Neural crest cell (in vitro differentiated cells): ENCODE data around the gene PATE1. TPM values are rescaled to one million over a fixed set of nuclear protein-coding genes. Genes with fewer than 3 reads are reported as not detected.

ENCODE experiments used
- DNase-seq: peaks from one replicate; pipeline ENCODE4 v3.0.0; 2021; ENCODE audit warnings: low read depth, mixed read lengths, low spot score
- H3K27ac Mint-ChIP-seq: one replicate; pipeline ENCODE4 v1.8.0; 2021; ENCODE audit warnings: mild to moderate bottlenecking, mixed read lengths; ENCODE audit not compliant: unreplicated experiment
- H3K27me3 Mint-ChIP-seq: 2 replicates; pipeline ENCODE4 v1.8.0; 2021; ENCODE audit warnings: low read depth, mild to moderate bottlenecking, mixed read lengths
- H3K36me3 Mint-ChIP-seq: 2 replicates; pipeline ENCODE4 v1.8.0; 2021; ENCODE audit warnings: low read depth, mild to moderate bottlenecking, mixed read lengths
- H3K4me1 Mint-ChIP-seq: 2 replicates; pipeline ENCODE4 v1.8.0; 2021; ENCODE audit warnings: mixed read lengths
- H3K4me3 Mint-ChIP-seq: one replicate; pipeline ENCODE4 v1.8.0; 2021; ENCODE audit warnings: mild to moderate bottlenecking, mixed read lengths
- H3K9me3 Mint-ChIP-seq: 2 replicates; pipeline ENCODE4 v1.8.0; 2021; ENCODE audit warnings: mixed read lengths
- total RNA-seq: library from RNA; stranded (reverse); gene quantifications from 2 replicates; pipeline ENCODE4 v1.2.1, GENCODE V29; 2021
- TF ChIP-seq, protein P1 (sequence below): fragments of 200-600 bp; sonication (generic); conservative IDR thresholded peaks from 2 replicates; pipeline ENCODE4 v1.5.0; 2021; ENCODE audit warnings: antibody characterized with exemption, mild to moderate bottlenecking

PATE1 gene
- total RNA-seq, 1 donor from 2014 or later = not detected

DNA sequence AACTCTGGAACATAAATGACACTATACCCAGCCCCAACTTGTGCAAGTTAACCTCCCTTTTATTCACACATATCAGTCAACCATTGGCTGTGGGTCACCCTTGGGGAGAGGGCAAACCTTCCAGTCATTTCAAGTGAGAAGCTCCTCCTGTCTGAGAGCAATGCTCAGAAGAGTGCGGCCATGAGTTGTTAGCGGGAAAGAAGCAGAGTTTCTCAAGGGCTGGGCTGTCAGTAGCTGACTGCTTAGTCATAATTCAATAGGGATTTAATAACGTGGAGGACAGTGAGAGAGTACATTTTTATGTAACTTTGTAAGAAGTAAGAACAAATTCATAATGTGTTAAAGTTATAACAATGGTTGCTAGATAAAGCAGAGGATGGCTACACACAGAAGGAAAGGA lies 27.4 kb downstream of the PATE1 start:
- no peaks in the 10 kb centered on the region for H3K9me3 Mint-ChIP-seq
- H3K4me1 Mint-ChIP-seq = no peaks in the 10 kb centered on the region
- H3K27ac Mint-ChIP-seq = no peak overlapping the region
- TF ChIP-seq, protein P1, sequence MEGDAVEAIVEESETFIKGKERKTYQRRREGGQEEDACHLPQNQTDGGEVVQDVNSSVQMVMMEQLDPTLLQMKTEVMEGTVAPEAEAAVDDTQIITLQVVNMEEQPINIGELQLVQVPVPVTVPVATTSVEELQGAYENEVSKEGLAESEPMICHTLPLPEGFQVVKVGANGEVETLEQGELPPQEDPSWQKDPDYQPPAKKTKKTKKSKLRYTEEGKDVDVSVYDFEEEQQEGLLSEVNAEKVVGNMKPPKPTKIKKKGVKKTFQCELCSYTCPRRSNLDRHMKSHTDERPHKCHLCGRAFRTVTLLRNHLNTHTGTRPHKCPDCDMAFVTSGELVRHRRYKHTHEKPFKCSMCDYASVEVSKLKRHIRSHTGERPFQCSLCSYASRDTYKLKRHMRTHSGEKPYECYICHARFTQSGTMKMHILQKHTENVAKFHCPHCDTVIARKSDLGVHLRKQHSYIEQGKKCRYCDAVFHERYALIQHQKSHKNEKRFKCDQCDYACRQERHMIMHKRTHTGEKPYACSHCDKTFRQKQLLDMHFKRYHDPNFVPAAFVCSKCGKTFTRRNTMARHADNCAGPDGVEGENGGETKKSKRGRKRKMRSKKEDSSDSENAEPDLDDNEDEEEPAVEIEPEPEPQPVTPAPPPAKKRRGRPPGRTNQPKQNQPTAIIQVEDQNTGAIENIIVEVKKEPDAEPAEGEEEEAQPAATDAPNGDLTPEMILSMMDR = no peak
- H3K36me3 Mint-ChIP-seq = no peaks in the 10 kb centered on the region
- no peak overlapping the region for H3K4me3 Mint-ChIP-seq
- no peak for DNase-seq
- peaks cover 34% of the 10 kb centered on the region for H3K27me3 Mint-ChIP-seq

DNA sequence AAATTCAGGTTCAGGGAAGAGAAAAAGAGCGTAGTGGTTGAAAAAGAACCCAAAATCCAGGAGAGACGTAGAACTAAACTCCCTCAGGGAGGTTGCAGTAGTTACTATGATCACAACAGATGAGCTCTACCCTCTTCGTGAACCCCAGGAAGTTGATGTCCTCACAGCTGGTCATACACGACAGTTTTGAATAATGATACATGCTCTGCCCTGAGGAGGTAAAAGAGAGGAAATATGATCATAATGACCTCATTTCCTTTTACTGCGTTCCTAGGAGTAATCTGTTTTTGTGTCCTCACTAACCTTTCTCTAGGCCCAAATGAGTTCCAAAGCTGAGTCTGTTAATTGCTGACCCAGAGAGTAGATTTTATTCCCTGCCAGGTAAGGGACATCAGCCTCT lies 31.2 kb downstream of the PATE1 start:
- DNase-seq = no peak
- no peak overlapping the region for H3K4me3 Mint-ChIP-seq
- no peak overlapping the region for H3K27ac Mint-ChIP-seq
- H3K27me3 Mint-ChIP-seq = peaks cover 18% of the 10 kb centered on the region
- TF ChIP-seq, protein P1 = no peak
- no peaks in the 10 kb centered on the region for H3K36me3 Mint-ChIP-seq
- no peaks in the 10 kb centered on the region for H3K4me1 Mint-ChIP-seq
- H3K9me3 Mint-ChIP-seq = peaks cover 2% of the 10 kb centered on the region

DNA sequence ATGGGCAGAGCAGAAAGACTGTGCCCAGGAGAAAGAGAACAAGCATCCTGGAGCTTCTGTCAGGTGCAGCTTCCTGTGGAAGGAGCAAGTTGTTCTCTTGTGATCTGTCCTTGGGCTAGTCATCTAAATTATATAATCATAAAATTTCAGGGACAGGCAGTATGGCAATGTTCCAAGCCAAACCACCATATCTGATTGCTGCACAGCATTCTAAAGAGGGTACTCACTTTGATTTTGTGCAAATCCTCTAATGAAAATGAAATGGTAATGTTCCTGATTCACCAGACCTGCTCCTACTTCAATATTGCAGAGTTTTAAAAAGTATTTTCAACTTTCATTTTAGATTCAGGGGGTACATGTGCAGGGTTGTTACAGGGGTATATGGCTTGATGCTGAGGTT lies 32.6 kb downstream of the PATE1 start, which contains the start of gene PATE2:
TSS of gene PATE2 (minus strand) at position 101 of the 400 bp plus-strand sequence. CDS start at position 46, 55 bp downstream.
- DNase-seq = no peak
- Mint-ChIP-seq H3K4me3 (no peak within 1 kb of the TSS), H3K27me3 (peaks cover 13% of the 10 kb centered on the region), H3K4me1 (no peaks in the 10 kb centered on the region), H3K27ac (no peak within 1 kb of the TSS), H3K9me3 (peaks cover 2% of the 10 kb centered on the region), H3K36me3 (no peaks in the 10 kb centered on the region)
- TF ChIP-seq, protein P1 = no peak

DNA sequence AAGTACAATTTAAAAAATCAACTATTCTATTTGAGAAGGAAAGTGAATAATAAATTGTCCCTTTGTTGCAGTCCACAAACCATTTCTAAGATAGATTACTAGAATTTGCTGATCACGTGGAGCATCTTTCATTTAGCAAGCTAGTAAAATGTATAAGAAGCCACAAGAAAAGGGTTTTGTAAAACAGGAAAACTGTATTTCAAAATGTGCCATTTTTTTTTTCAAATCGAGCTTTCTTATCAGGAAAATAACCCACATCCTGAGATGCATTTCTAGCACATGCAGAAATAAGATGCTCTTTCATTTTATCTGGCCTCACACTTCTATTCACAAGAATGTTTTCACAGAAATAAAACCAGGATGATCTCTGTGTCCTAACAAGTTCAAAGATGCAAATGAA lies 38.6 kb downstream of the PATE1 start:
- peaks cover 12% of the 10 kb centered on the region for H3K27me3 Mint-ChIP-seq

DNA sequence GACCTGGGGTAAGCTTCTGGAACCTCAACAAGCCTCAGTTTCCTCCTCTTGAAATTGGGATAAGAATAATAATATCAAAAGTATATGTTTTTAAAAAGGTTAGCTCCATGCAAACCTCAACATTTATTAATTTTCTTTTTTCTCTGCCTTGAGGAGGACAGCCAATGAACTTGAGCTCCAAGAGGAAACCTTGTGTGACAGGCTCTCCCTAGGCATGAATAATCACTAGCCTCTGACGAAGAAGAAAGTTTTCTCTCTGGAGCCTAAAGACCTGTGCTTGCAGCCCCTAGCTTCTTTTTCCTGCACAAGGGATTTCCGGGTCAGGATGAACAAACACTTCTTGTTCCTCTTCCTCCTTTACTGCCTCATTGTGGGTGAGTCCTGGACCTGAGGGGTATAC lies 41.7 kb downstream of the PATE1 start, which contains the start of gene PATE3:
TSS of gene PATE3 (plus strand) at position 301 of the 400 bp plus-strand sequence. CDS start at position 326, 25 bp downstream.
- Mint-ChIP-seq H3K27ac (no peak within 1 kb of the TSS), H3K27me3 (peaks cover 9% of the 10 kb centered on the region), H3K4me3 (no peak within 1 kb of the TSS), H3K4me1 (no peaks in the 10 kb centered on the region), H3K36me3 (no peaks in the 10 kb centered on the region), H3K9me3 (peaks cover 4% of the 10 kb centered on the region)
- TF ChIP-seq, protein P1 = no peak
- DNase-seq = no peak

More for the DNA sequence above, 38.6 kb downstream of the PATE1 start:
- H3K27ac Mint-ChIP-seq = no peak overlapping the region
- no peak for DNase-seq
- H3K36me3 Mint-ChIP-seq = no peaks in the 10 kb centered on the region
- no peak overlapping the region for H3K4me3 Mint-ChIP-seq
- peaks cover 2% of the 10 kb centered on the region for H3K9me3 Mint-ChIP-seq
- TF ChIP-seq, protein P1 = no peak
- H3K4me1 Mint-ChIP-seq = no peaks in the 10 kb centered on the region

DNA sequence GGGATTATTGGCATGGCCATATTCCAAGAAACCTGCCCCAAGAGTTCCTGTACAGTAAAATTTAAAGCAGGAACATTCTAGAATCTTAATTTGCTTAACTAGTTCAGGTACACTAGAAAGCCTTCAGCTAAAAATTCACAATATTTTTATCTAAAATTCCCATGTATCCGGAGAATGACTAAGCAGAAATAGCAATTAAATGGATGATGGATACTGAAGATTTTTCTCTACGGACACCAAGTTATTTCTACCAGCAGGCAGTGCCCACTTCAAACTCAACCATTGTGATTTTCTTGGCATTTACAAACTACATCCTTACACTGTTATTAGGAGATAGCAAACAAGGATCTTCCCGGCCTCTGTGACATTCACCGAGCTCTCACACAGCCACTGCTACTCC lies 44.7 kb downstream of the PATE1 start:
- H3K9me3 Mint-ChIP-seq = peaks cover 22% of the 10 kb centered on the region
- no peak overlapping the region for H3K4me3 Mint-ChIP-seq
- peaks cover 8% of the 10 kb centered on the region for H3K36me3 Mint-ChIP-seq
- H3K4me1 Mint-ChIP-seq = no peaks in the 10 kb centered on the region
- H3K27ac Mint-ChIP-seq = no peak overlapping the region
- TF ChIP-seq, protein P1 = no peak
- no peak for DNase-seq
- H3K27me3 Mint-ChIP-seq = peaks cover 9% of the 10 kb centered on the region
